Ascending aorta (tissue), 2 donors: Measurements from ENCODE around the gene SLC25A21. TPM values are rescaled to one million over a fixed set of nuclear protein-coding genes. Genes with fewer than 3 reads are reported as not detected.

Experiments
- DNase-seq, 2 donors: peaks; one replicate each; pipeline ENCODE4 v3.0.0-alpha.2; 2019; ENCODE audit warnings: low spot score in 2 of 2
- H3K27ac ChIP-seq, 2 donors: fragments of 200-600 bp; sonication (generic); one replicate each; pipeline ENCODE4 v1.5.1; 2016 to 2017; ENCODE audit warnings: mild to moderate bottlenecking in 1 of 2
- H3K27me3 ChIP-seq: fragments of 200-600 bp; sonication (generic); one replicate; pipeline ENCODE4 v1.5.1; 2017
- H3K36me3 ChIP-seq, 2 donors: fragments of 200-600 bp; sonication (generic); one replicate each; pipeline ENCODE4 v1.5.1; 2016
- H3K4me1 ChIP-seq, 2 donors: fragments of 200-600 bp; sonication (generic); one replicate each; pipeline ENCODE4 v1.5.1; 2016 to 2017; ENCODE audit warnings: mild to moderate bottlenecking in 1 of 2
- H3K4me3 ChIP-seq, 2 donors: fragments of 200-600 bp; sonication (generic); one replicate each; pipeline ENCODE4 v1.5.1; 2016 to 2017; ENCODE audit warnings: mild to moderate bottlenecking in 1 of 2
- H3K9me3 ChIP-seq, 2 donors: fragments of 200-600 bp; sonication (generic); one replicate each; pipeline ENCODE4 v1.5.1; 2016
- CTCF ChIP-seq, 3 experiments: fragments of 200-600 bp in 2 of 3; fragments of 450-650 bp in 1 of 3; sonication (generic) in 2 of 3; IDR thresholded peaks; one replicate each; pipeline ENCODE4 v1.5.1; 2016 to 2019; ENCODE audit warnings: antibody characterized with exemption in 3 of 3, mild to moderate bottlenecking in 1 of 3, moderate library complexity in 1 of 3
- intact Hi-C: fragments of 100-400 bp; cut with DNase I; formaldehyde crosslinking; loops from one replicate; pipeline ENCODE4 v1.15.1; 2023
- total RNA-seq: library from RNA; depleted of rRNA; stranded (reverse); fragments of >200 nt; gene quantifications from one replicate; pipeline ENCODE4 v1.1.0, GENCODE V29; 2016

The SLC25A21 gene
- total RNA-seq, 1 donor from 2014 or later, result not detected

DNA sequence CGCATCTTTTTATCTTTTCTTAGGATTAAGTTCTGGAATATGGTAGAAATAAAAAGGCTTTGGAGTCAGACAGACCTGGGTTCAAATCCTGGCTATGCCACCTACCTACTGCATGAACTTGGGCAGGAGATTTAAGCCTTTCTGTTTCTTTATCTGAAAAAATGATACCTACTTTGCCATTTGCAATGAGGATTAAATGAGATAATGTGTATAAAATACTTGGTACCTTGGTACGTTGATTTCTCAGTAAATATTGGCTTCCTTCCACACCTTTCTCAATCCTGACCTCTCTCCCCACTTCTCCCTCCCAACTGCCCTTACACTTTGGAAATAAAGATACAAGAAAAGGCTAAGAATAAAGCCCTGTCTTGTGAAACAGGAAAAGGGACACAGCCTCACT is 338.1 kb downstream of the SLC25A21 start:
- Histone ChIP-seq H3K4me1 (no peaks in the 10 kb centered on the region), H3K4me3 (no peak overlapping the region), H3K27ac (no peak overlapping the region), H3K9me3 (no peaks in the 10 kb centered on the region), H3K36me3 (no peaks in the 10 kb centered on the region), H3K27me3 (no peaks in the 10 kb centered on the region)
- intact Hi-C loops, result no loop called here
- DNase-seq, result no peak
- TF ChIP-seq CTCF (IDR thresholded peaks at IDR 0.05), result no peak

GRCh38 chr14:36829547-36829946 is 342.9 kb downstream of the SLC25A21 start:
- no peak overlapping the region for H3K27ac ChIP-seq

GRCh38 chr14:36827861-36828260 is 344.5 kb downstream of the SLC25A21 start:
- Histone ChIP-seq H3K4me3 (no peak overlapping the region), H3K36me3 (no peaks in the 10 kb centered on the region), H3K27me3 (no peaks in the 10 kb centered on the region), H3K4me1 (no peaks in the 10 kb centered on the region), H3K27ac (no peak overlapping the region), H3K9me3 (no peaks in the 10 kb centered on the region)
- intact Hi-C loops, result no loop called here
- no peak for TF ChIP-seq CTCF (IDR thresholded peaks at IDR 0.05)
- DNase-seq, result no peak

More at GRCh38 chr14:36829547-36829946, 342.9 kb downstream of the SLC25A21 start:
- no peak for DNase-seq
- Histone ChIP-seq H3K4me3 (no peak overlapping the region), H3K27me3 (no peaks in the 10 kb centered on the region), H3K36me3 (no peaks in the 10 kb centered on the region), H3K4me1 (no peaks in the 10 kb centered on the region), H3K9me3 (no peaks in the 10 kb centered on the region)
- intact Hi-C loops, result no loop called here
- no peak for TF ChIP-seq CTCF (IDR thresholded peaks at IDR 0.05)

- no peak overlapping the region for H3K27ac ChIP-seq
- no peaks in the 10 kb centered on the region for H3K9me3 ChIP-seq
- H3K4me1 ChIP-seq, result no peaks in the 10 kb centered on the region
- DNase-seq, result no peak
- H3K4me3 ChIP-seq, result no peak overlapping the region
- H3K36me3 ChIP-seq, result no peaks in the 10 kb centered on the region
- no peaks in the 10 kb centered on the region for H3K27me3 ChIP-seq
- no peak for TF ChIP-seq CTCF (IDR thresholded peaks at IDR 0.05)
- intact Hi-C loops, result no loop called here
Measured at GRCh38 chr14:36826614-36827013, 345.8 kb downstream of the SLC25A21 start.

DNA sequence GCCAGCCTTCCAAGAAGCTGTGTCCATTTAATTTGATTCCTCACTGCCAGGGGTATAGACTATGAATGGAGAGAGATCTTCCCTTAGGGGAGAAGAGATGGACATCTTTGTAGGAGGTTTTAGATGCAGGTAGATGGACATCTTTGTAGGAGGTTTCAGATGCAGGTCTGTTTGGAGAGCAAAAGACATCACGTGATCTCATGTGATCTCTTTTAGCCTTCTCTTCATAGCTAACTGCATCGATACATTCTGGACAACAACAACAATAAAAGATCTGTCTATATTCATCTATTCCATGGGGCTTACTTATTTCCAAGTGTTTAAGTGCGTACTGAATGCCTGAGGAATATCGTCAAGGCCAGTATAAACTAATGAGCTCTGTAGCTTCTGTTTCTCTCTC is 347.6 kb downstream of the SLC25A21 start:
- Histone ChIP-seq H3K4me3 (no peak overlapping the region), H3K9me3 (no peaks in the 10 kb centered on the region), H3K27me3 (no peaks in the 10 kb centered on the region), H3K36me3 (no peaks in the 10 kb centered on the region), H3K4me1 (no peaks in the 10 kb centered on the region), H3K27ac (no peak overlapping the region)
- TF ChIP-seq CTCF (IDR thresholded peaks at IDR 0.05), result no peak
- intact Hi-C loops, result no loop called here
- no peak for DNase-seq

GRCh38 chr14:36823651-36824050 is 348.8 kb downstream of the SLC25A21 start:
- no peak overlapping the region for H3K27ac ChIP-seq
- H3K27me3 ChIP-seq, result no peaks in the 10 kb centered on the region
- intact Hi-C loops, result no loop called here
- H3K4me3 ChIP-seq, result no peak overlapping the region
- no peaks in the 10 kb centered on the region for H3K9me3 ChIP-seq
- no peaks in the 10 kb centered on the region for H3K4me1 ChIP-seq
- no peak for TF ChIP-seq CTCF (IDR thresholded peaks at IDR 0.05)
- no peaks in the 10 kb centered on the region for H3K36me3 ChIP-seq
- DNase-seq, result no peak
